Measurements from ENCODE around the gene APLNR. TPM values are rescaled to one million over a fixed set of nuclear protein-coding genes. Genes with fewer than 3 reads are reported as not detected.

Gene APLNR
- total and polyA plus RNA-seq, 2 of the 8 experiments (the other 6 are each of a cell fraction or from before 2014, with no cell fraction given): 0.80 TPM; not detected in 1

DNA sequence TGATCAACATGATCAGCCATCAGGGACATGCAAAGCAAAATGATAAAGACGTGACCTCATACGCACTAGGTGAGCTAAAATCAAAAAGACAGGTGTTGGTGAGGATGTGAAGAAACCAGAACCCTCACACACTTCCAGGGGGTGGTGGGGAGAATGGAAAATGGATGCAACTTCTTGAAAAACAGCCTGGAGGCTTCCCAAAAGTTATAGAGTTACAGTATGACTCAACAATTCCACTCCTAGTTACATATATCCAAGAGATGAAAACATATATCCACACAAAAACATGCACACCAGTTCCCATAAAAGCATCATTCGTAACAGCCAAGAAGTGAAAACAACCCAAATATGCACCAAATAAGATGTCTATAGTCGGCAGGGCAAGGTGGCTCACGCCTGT lies 42.1 kb upstream of the APLNR start:
- no peak overlapping the region for H4K91ac ChIP-seq (replicated peaks; ENCODE audit: insufficient read length, low read length)
- no peak overlapping the region for H3K4ac ChIP-seq (replicated peaks; ENCODE audit: insufficient read length, low read depth, low read length)
- H3K79me2 ChIP-seq (ENCODE audit: control insufficient read depth in 1 of 2, insufficient read depth in 2 of 2, low read length in 2 of 2): no peaks in the 10 kb centered on the region
- H3K4me2 ChIP-seq (ENCODE audit: insufficient read depth in 1 of 2, low read depth in 2 of 2, low read length in 2 of 2): no peak overlapping the region
- no peak overlapping the region for H2AFZ ChIP-seq (ENCODE audit: low read length)
- no peak for DNase-seq (ENCODE audit: low read depth in 1 of 2, low spot score in 2 of 2)
- H3K23me2 ChIP-seq (ENCODE audit: low read depth, low read length): no peaks in the 10 kb centered on the region
- peak overlapping the region; percentile 44 for H2BK12ac ChIP-seq (ENCODE audit: low read depth, low read length)
- H2AK5ac ChIP-seq (ENCODE audit: low read depth, low read length): no peak overlapping the region; the same call in 1 of the 2 replicates
- no peak overlapping the region for H3K27ac ChIP-seq (ENCODE audit: low read depth, low read length)
- H3K9ac ChIP-seq (replicated peaks in 1 of 4; ENCODE audit: extremely low read depth in 1 of 4, low read depth in 3 of 4, low read length in 3 of 4): no peak overlapping the region
- peaks cover 4 to 15% (median 11%) of the 10 kb centered on the region in 4 experiments for H3K4me1 ChIP-seq (replicated peaks in 1 of 4; ENCODE audit: control insufficient read depth in 3 of 4, insufficient read depth in 4 of 4, low read length in 3 of 4)
- H4K5ac ChIP-seq (ENCODE audit: insufficient read length, low read depth, low read length): no peak overlapping the region
- H3K23ac ChIP-seq (ENCODE audit: insufficient read length): no peak overlapping the region
- H3K56ac ChIP-seq (replicated peaks; ENCODE audit: insufficient read length, low read depth, low read length): no peak overlapping the region
- no peak overlapping the region for H2BK120ac ChIP-seq (replicated peaks; ENCODE audit: low read depth, low read length)
- no peak overlapping the region for H3K4me3 ChIP-seq (ENCODE audit: extremely low read depth in 1 of 4, insufficient read depth in 2 of 4, low read depth in 3 of 4, low read length in 4 of 4)
- no peak for TF ChIP-seq SP4 (IDR thresholded peaks at IDR 0.05; ENCODE audit: low read length)
- no peak overlapping the region for H4K8ac ChIP-seq (ENCODE audit: extremely low read depth, insufficient read depth, low read length)
- ChIA-PET POLR2A (ENCODE audit: partially characterized antibody) (interaction anchor here (0.6 to 2.7 kb wide), 9 partner anchors 11 to 52 kb away, joined by 3 to 12 read pairs (median 5); partner anchors contain the start of gene TNKS1BP1), CTCF (ENCODE audit: partially characterized antibody) (interaction anchor here (0.6 to 3.3 kb wide), 5 partner anchors 10 to 770 kb away, joined by 3 to 33 read pairs (median 3); no protein-coding TSS in a partner anchor)
- H3K27me3 ChIP-seq (replicated peaks in 1 of 4; ENCODE audit: control insufficient read depth in 3 of 4, extremely low read depth in 1 of 4, insufficient read depth in 3 of 4, low read length in 3 of 4): peaks cover 0 to 2% (median 0%) of the 10 kb centered on the region in 4 experiments; a peak in 3 of 7 replicates
- 0 out of 2 replicates have a peak overlapping the region, but pooled peaks have one; percentile 38 for H2BK5ac ChIP-seq (ENCODE audit: low read depth, low read length)
- H2BK20ac ChIP-seq (ENCODE audit: low read length): peak overlapping the region; percentile 94
- WGBS, 2 experiments (ENCODE audit: extremely low coverage in 1 of 2, insufficient coverage in 1 of 2, insufficient read length in 1 of 2, insufficient replicate concordance in 2 of 2, low coverage in 1 of 2, low lambda C conversion rate in 2 of 2, missing lambda C conversion rate in 1 of 2): 88% methylated on average over 5 of the region's 5 CpGs; no CpG with 5 or more reads in 1 of the 2 experiments
- FAIRE-seq: no peak
- H3K14ac ChIP-seq (ENCODE audit: insufficient read length): no peak overlapping the region
- no peak overlapping the region for H3K18ac ChIP-seq (ENCODE audit: extremely low read depth, low read length)
- H3K9me3 ChIP-seq (ENCODE audit: insufficient read depth in 2 of 2, low read depth in 1 of 2, low read length in 1 of 2): peaks cover 0 to 7% of the 10 kb centered on the region in 2 experiments; a peak in 1 of 4 replicates
- no peaks in the 10 kb centered on the region for H4K20me1 ChIP-seq (replicated peaks in 1 of 2; ENCODE audit: control insufficient read depth in 1 of 2, insufficient read depth in 2 of 2, low read length in 2 of 2)
- H3K36me3 ChIP-seq (ENCODE audit: control insufficient read depth in 2 of 4, insufficient read depth in 4 of 4, low read length in 3 of 4): no peaks in the 10 kb centered on the region
- H3K79me1 ChIP-seq (ENCODE audit: low read depth, low read length): no peaks in the 10 kb centered on the region
- H2BK15ac ChIP-seq (ENCODE audit: low read length): no peak overlapping the region
